GM23338 (cell line): ENCODE data around the gene CFAP92. TPM values are rescaled to one million over a fixed set of nuclear protein-coding genes. Genes with fewer than 3 reads are reported as not detected.

Experiments used
- ATAC-seq: fragments of 200-7000 bp; cut with Tn5 transposase; 3 replicates; pipeline ENCODE4 v1.9.1; 2020
- DNase-seq: peaks from one replicate; pipeline ENCODE4 v3.0.0-alpha.2; 2015; ENCODE audit warnings: low spot score
- H2AFZ ChIP-seq: fragments of 200-600 bp; sonication (generic); 2 replicates; pipeline ENCODE4 v1.8.0; 2016; ENCODE audit warnings: antibody characterized with exemption, mild to moderate bottlenecking, moderate library complexity
- H3F3A ChIP-seq: fragments of 200-600 bp; sonication (generic); replicated peaks from 2 replicates; pipeline ENCODE4 v1.8.0; 2017; ENCODE audit warnings: antibody characterized with exemption, mixed run types, low read depth
- H3K27ac ChIP-seq: fragments of 200-600 bp; sonication (generic); 2 replicates; pipeline ENCODE4 v1.6.1; 2016; ENCODE audit warnings: low read depth
- H3K27me3 ChIP-seq: fragments of 200-600 bp; sonication (generic); 2 replicates; pipeline ENCODE4 v1.8.0; 2016; ENCODE audit warnings: mild to moderate bottlenecking, mixed run types, moderate library complexity; ENCODE audit not compliant: insufficient read depth
- H3K36me3 ChIP-seq: fragments of 200-600 bp; sonication (generic); 2 replicates; pipeline ENCODE4 v1.8.0; 2016; ENCODE audit warnings: mild to moderate bottlenecking; ENCODE audit not compliant: insufficient read depth
- H3K4me1 ChIP-seq: fragments of 200-600 bp; sonication (generic); 2 replicates; pipeline ENCODE4 v1.8.0; 2016; ENCODE audit warnings: mild to moderate bottlenecking, moderate library complexity; ENCODE audit not compliant: insufficient read depth
- H3K4me2 ChIP-seq: fragments of 200-600 bp; sonication (generic); 2 replicates; pipeline ENCODE4 v1.7.1; 2017; ENCODE audit warnings: mixed run types
- H3K4me3 ChIP-seq: fragments of 200-600 bp; sonication (generic); 2 replicates; pipeline ENCODE4 v1.6.1; 2016; ENCODE audit warnings: mixed run types
- H3K79me2 ChIP-seq: fragments of 200-600 bp; sonication (generic); replicated peaks from 2 replicates; pipeline ENCODE4 v1.8.0; 2017; ENCODE audit warnings: mild to moderate bottlenecking; ENCODE audit not compliant: insufficient read depth
- H3K9me2 ChIP-seq: fragments of 200-600 bp; sonication (generic); 2 replicates; pipeline ENCODE4 v1.8.0; 2017; ENCODE audit not compliant: insufficient read depth
- H4K20me1 ChIP-seq: fragments of 200-600 bp; sonication (generic); replicated peaks from 2 replicates; pipeline ENCODE4 v1.8.0; 2017; ENCODE audit warnings: mild to moderate bottlenecking; ENCODE audit not compliant: insufficient read depth
- H3K27ac Mint-ChIP-seq: 2 replicates; pipeline ENCODE4 v1.8.0; 2020; ENCODE audit warnings: inconsistent platforms, mild to moderate bottlenecking, moderate library complexity, mixed read lengths
- H3K27me3 Mint-ChIP-seq: 3 replicates; pipeline ENCODE4 v1.8.0; 2022; ENCODE audit warnings: low read depth, mild to moderate bottlenecking, moderate library complexity, mixed read lengths, inconsistent platforms; ENCODE audit not compliant: insufficient read depth, poor library complexity
- H3K36me3 Mint-ChIP-seq: 3 replicates; pipeline ENCODE4 v1.8.0; 2021; ENCODE audit warnings: low read depth, mild to moderate bottlenecking, inconsistent platforms, moderate library complexity, mixed read lengths
- H3K4me1 Mint-ChIP-seq: 3 replicates; pipeline ENCODE4 v1.8.0; 2020; ENCODE audit warnings: mild to moderate bottlenecking, inconsistent platforms, mixed read lengths
- H3K4me3 Mint-ChIP-seq: 3 replicates; pipeline ENCODE4 v1.8.0; 2021; ENCODE audit warnings: moderate library complexity, mild to moderate bottlenecking, inconsistent platforms, mixed read lengths
- H3K9me3 Mint-ChIP-seq: 3 replicates; pipeline ENCODE4 v1.8.0; 2020; ENCODE audit warnings: moderate library complexity, mild to moderate bottlenecking, inconsistent platforms, mixed read lengths
- CREB1 ChIP-seq: fragments of 250-450 bp; sonication (Bioruptor Pico); IDR thresholded peaks from 2 replicates; pipeline ENCODE4 v1.5.0; 2020; ENCODE audit warnings: low read depth, mild to moderate bottlenecking, moderate library complexity
- CTCF ChIP-seq, 2 experiments: fragments of 200-600 bp in 1 of 2; sonication (generic) in 1 of 2; conservative IDR thresholded peaks; 2 replicates each; pipeline versions ENCODE4 v1.5.1 to v1.6.1; 2016 to 2017; ENCODE audit warnings: antibody characterized with exemption in 2 of 2, low read depth in 2 of 2, mild to moderate bottlenecking in 2 of 2, moderate library complexity in 1 of 2
- EZH2phosphoT487 ChIP-seq: fragments of 200-600 bp; sonication (generic); IDR thresholded peaks from one replicate; pipeline ENCODE4 v1.8.1; 2018; ENCODE audit warnings: antibody characterized with exemption; ENCODE audit not compliant: unreplicated experiment
- JUNB ChIP-seq: IDR thresholded peaks from one replicate; pipeline ENCODE4 v1.6.1; 2016; ENCODE audit warnings: antibody characterized with exemption; ENCODE audit not compliant: unreplicated experiment
- NANOG ChIP-seq: IDR thresholded peaks from 2 replicates; pipeline ENCODE4 v1.6.1; 2016; ENCODE audit warnings: antibody characterized with exemption, borderline replicate concordance
- POLR2AphosphoS5 ChIP-seq: IDR thresholded peaks from 2 replicates; pipeline ENCODE4 v1.6.1; 2016; ENCODE audit warnings: antibody characterized with exemption, low read depth
- REST ChIP-seq: IDR thresholded peaks from one replicate; pipeline ENCODE4 v1.6.1; 2018; ENCODE audit warnings: antibody characterized with exemption; ENCODE audit not compliant: unreplicated experiment
- STAT1 ChIP-seq: IDR thresholded peaks from one replicate; pipeline ENCODE4 v1.6.1; 2016; ENCODE audit warnings: antibody characterized with exemption; ENCODE audit not compliant: unreplicated experiment
- ZNF114 ChIP-seq: fragments of 250-450 bp; sonication (Bioruptor Pico); IDR thresholded peaks from 2 replicates; pipeline ENCODE4 v1.5.0; 2020; ENCODE audit warnings: mild to moderate bottlenecking, moderate library complexity
- polyA plus RNA-seq: library from polyadenylated mRNA; unstranded; fragments of >200 nt; fragmentation: Nextera tagmentation; extraction: Ambion mirVana; gene quantifications from 2 replicates; pipeline ENCODE4 v1.2.1, GENCODE V29; 2016
- total RNA-seq: library from RNA; depleted of rRNA; stranded (reverse); fragments of >200 nt; shearing (Covaris generic); gene quantifications from 2 replicates; pipeline ENCODE4 v1.2.3, GENCODE V29; 2014

CFAP92 gene
- total and polyA plus RNA-seq, 2 experiments from 2014 or later = 1.6 to 2.3 TPM

- no peak for ATAC-seq
Measured at GRCh38 chr3:128936341-128936740, 57.5 kb downstream of the CFAP92 start.

GRCh38 chr3:128935922-128936321, 58.0 kb downstream of the CFAP92 start:
- no peaks in the 10 kb centered on the region for H3K36me3 ChIP-seq
- no peaks in the 10 kb centered on the region for H4K20me1 ChIP-seq
- H3K4me3 ChIP-seq = no peak overlapping the region
- H3F3A ChIP-seq = no peaks in the 10 kb centered on the region
- ATAC-seq (no peak), DNase-seq (no peak)
- no peak overlapping the region for H2AFZ ChIP-seq
- TF ChIP-seq EZH2phosphoT487 (no peak), CTCF (conservative IDR thresholded peaks at IDR 0.05; ENCODE audit: low read depth in 2 of 2) (no peak), NANOG (no peak), POLR2AphosphoS5 (no peak), ZNF114 (CRISPR knock-in tag) (no peak), REST (no peak), CREB1 (no peak), JUNB (no peak)
- Mint-ChIP-seq H3K9me3 (no peaks in the 10 kb centered on the region), H3K36me3 (no peaks in the 10 kb centered on the region), H3K27ac (no peak overlapping the region), H3K27me3 (peaks cover 4% of the 10 kb centered on the region), H3K4me3 (no peak overlapping the region), H3K4me1 (no peaks in the 10 kb centered on the region)
- no peak overlapping the region for H3K27ac ChIP-seq
- H3K4me1 ChIP-seq = no peaks in the 10 kb centered on the region
- no peaks in the 10 kb centered on the region for H3K9me2 ChIP-seq
- no peaks in the 10 kb centered on the region for H3K79me2 ChIP-seq
- H3K27me3 ChIP-seq = no peaks in the 10 kb centered on the region
- H3K4me2 ChIP-seq = no peak overlapping the region

More at GRCh38 chr3:128936341-128936740, 57.5 kb downstream of the CFAP92 start:
- TF ChIP-seq POLR2AphosphoS5 (no peak), CTCF (conservative IDR thresholded peaks at IDR 0.05; ENCODE audit: low read depth in 2 of 2) (no peak), STAT1 (no peak), EZH2phosphoT487 (no peak)
- Histone ChIP-seq H3K79me2 (no peaks in the 10 kb centered on the region), H3K9me2 (no peaks in the 10 kb centered on the region), H3K27ac (no peak overlapping the region), H3K4me1 (no peaks in the 10 kb centered on the region), H2AFZ (no peak overlapping the region), H3K4me2 (no peak overlapping the region), H3K36me3 (no peaks in the 10 kb centered on the region), H3F3A (no peaks in the 10 kb centered on the region), H3K4me3 (no peak overlapping the region), H3K27me3 (no peaks in the 10 kb centered on the region), H4K20me1 (no peaks in the 10 kb centered on the region)
- no peak for DNase-seq
- H3K4me1 Mint-ChIP-seq = no peaks in the 10 kb centered on the region
- no peaks in the 10 kb centered on the region for H3K36me3 Mint-ChIP-seq
- peaks cover 4% of the 10 kb centered on the region for H3K27me3 Mint-ChIP-seq
- no peak overlapping the region for H3K27ac Mint-ChIP-seq
- no peaks in the 10 kb centered on the region for H3K9me3 Mint-ChIP-seq
- H3K4me3 Mint-ChIP-seq = no peak overlapping the region
